Vagina (tissue), 2 donors: Measurements from ENCODE around the gene HOXA10.

Experiments
- CTCF ChIP-seq, 3 experiments: fragments of 450-650 bp in 2 of 3; fragments of 200-600 bp in 1 of 3; sonication (generic) in 1 of 3; IDR thresholded peaks; one replicate each; pipeline ENCODE4 v1.5.1; 2017 to 2019; ENCODE audit warnings: antibody characterized with exemption in 3 of 3, mild to moderate bottlenecking in 2 of 3, moderate library complexity in 2 of 3
- POLR2A ChIP-seq, 2 donors: fragments of 450-650 bp; IDR thresholded peaks; one replicate each; pipeline ENCODE4 v1.6.1; 2017; ENCODE audit warnings: antibody characterized with exemption in 2 of 2, mild to moderate bottlenecking in 2 of 2, moderate library complexity in 2 of 2

- TF ChIP-seq CTCF (IDR thresholded peaks at IDR 0.05) = no peak
- TF ChIP-seq POLR2A (IDR thresholded peaks at IDR 0.05) = no peak
These were observed 51.1 kb downstream of the HOXA10 start for GRCh38 chr7:27123007-27123476.
